ACHN (cell line): ENCODE measurements around the gene MGAT5B.

Source experiments
- DNase-seq: peaks from one replicate; pipeline ENCODE4 v3.0.0-alpha.2; 2015
- in situ Hi-C: cut with HindIII; loops from 2 replicates; pipeline ENCODE4 v1.10.0; 2017; ENCODE audit warnings: low sequenced_read_pairs, low pct_ligation_motif_present, low pct_unique_long_range_greater_than_20kb

The MGAT5B gene

DNA sequence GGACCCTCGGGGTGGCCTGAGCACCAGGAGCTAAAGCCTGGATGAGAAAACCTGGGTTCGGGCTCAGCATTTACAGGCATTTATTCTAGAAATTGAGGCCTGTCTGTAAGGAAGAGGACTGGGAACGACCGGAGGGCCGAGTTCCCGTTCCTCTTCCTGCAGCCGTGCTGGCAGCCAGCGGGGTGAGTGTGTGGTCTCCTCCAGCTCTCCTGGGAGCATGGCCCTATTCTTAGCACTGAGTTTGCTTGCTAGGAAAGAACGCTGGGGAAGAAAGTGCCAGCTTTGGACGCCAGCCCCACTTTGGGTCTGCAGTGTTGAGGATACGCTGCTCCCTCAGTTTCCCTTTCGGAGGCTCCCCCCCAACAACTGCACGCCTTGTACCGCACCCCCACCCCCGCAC is 49.6 kb downstream of the MGAT5B start:
- in situ Hi-C loops, result no loop called here
- DNase-seq, result no peak

DNA sequence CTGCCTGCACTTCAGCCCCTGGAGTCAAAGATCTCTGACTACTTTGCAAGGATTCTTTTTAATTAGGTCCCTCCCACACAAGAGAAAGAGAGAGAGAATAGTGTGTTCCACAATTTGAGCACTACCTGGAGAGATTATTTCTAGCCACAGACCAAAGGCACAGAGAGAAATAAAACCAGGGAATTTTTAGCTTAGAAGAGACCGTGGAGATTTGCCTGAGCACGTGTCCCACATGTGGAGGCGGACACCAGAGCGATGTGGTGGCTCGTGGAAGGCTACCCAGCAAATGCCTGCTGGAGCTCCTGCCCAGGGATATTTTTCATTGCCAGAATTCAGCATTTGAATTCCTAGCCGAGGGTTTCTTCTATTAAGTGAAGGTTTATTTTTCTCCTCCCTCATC is 50.6 kb downstream of the MGAT5B start:
- in situ Hi-C loops, result no loop called here
- DNase-seq, result no peak

DNA sequence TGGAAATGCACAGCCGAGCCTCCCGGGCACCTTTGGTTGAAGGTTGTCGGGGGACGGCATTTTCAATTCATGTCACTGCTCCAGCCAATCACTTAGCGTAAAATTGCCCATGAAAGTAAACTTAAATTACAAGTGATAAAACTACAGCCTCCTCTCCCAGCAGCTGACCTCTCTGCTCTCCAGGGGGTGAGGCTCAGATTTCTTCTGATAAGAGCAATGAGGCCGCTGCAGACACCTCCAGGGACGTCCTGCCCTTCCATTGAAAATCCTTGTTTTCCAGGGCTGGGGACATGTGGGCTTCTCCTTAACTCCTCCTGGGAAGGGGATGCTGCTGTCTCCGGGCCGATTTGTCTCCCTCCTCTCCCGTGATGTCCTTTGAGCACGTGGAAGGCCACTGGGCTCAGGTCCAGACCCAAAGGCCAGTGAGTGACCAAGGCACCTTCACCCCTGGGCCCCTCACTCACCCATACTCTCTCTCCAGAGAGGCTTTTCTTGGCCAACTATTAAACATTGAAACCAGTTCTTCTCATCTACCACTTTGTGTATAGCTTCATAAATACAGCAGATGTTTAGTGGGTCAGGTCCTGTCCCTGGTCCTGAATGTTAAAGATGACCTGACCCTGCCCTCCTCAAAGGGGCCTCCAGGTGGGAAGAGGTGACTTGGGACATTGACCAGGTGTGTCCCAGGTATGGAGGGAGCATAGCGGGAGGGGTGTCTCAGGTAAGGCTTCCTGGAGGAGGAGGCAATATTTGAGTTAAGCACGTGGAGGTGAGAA is 52.3 kb downstream of the MGAT5B start:
- in situ Hi-C loops, result no loop called here
- DNase-seq, result no peak

DNA sequence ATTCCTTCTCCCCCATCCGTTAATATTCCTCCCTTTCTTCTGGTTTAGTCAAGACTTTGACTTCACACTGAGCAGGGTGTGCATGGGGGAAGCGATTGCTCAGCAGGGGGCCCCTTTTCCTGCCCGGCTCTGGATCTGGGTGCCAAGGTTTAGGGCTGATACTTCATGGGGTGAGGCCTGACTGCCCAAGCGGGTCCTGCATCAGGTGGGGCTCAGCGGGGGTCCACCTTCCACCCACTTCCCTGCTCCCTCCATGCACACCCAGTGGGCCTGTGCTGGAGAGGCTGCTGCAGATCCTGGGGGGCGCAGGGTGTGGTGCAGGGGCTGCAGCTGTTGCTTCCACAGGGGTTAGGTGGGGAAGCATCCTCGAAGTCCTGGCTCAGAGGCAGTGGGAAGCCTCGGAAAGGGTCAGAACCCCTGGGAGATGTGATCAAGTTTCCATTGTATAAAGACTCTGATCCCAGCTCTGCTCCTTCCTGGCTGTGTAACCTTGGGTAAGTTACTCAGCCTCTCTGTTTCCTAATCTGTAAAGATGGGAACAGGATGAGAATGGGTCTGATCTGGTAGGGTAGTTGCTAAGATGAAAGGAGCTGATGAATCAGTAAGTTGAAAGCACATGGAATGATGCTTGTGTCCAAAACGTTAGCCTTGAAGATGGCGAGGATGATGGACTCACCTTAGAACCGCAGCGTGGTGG is 53.3 kb downstream of the MGAT5B start:
- no peak for DNase-seq
- in situ Hi-C loops, result no loop called here

DNA sequence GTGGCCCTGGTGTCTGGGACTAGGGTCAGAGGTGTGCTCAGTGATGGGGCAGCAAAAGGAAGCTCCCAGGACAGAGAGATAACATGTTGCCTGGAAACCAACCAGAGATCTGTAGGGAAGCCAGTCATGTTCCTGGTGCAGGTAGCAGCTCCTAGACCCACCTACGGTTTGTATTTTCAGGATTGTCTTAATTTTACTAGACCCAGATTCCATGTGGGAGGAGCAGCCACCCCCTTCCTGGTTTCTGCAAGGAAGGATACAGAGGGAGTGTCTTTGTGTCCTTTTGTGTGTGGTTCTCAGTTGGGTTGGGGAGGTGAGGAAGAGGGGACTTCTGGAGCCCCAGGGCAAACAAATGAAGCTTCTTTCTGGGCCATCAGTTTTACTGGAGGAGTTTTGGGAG is 53.9 kb downstream of the MGAT5B start:
- in situ Hi-C loops, result no loop called here
- no peak for DNase-seq

DNA sequence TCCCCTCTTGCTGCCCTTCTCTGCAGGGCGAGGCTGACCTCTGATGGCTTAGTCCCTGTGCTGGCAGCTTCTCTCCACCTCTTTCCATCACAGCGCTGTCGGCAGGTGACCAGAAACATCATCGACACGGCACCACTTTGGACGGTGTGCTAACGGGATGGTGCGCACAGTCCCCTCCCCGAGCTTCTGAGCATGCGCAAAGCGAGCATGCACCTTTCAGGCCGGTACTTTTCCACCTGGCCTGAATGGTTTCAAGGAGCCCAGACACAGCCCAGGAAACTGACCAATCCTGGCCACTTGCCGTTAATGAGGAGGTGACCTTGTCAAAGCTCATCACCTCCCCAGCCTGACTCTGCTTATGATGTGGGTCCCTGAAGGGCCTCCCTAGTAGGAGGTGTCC is 54.8 kb downstream of the MGAT5B start:
- in situ Hi-C loops, result no loop called here
- DNase-seq, result no peak

DNA sequence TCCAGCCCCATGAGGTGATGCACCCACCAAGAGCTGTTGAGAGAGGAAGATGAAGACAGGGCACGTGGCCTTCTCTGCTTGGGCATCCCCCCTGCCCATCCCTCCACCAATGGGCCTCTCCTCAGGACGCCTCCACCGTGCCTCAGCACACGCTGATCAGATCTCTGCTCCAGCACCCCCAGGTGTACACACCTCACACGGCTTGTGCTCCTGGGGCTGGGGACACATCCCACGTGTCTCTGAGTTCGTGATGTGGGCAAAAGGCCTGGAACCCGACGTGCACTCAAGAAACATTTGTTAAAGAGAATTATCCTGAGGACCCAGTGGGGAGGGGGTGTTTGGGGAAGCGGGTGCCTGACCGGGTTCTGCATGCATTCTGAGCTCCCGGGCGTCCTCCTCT is 55.3 kb downstream of the MGAT5B start:
- no peak for DNase-seq
- in situ Hi-C loops, result no loop called here

DNA sequence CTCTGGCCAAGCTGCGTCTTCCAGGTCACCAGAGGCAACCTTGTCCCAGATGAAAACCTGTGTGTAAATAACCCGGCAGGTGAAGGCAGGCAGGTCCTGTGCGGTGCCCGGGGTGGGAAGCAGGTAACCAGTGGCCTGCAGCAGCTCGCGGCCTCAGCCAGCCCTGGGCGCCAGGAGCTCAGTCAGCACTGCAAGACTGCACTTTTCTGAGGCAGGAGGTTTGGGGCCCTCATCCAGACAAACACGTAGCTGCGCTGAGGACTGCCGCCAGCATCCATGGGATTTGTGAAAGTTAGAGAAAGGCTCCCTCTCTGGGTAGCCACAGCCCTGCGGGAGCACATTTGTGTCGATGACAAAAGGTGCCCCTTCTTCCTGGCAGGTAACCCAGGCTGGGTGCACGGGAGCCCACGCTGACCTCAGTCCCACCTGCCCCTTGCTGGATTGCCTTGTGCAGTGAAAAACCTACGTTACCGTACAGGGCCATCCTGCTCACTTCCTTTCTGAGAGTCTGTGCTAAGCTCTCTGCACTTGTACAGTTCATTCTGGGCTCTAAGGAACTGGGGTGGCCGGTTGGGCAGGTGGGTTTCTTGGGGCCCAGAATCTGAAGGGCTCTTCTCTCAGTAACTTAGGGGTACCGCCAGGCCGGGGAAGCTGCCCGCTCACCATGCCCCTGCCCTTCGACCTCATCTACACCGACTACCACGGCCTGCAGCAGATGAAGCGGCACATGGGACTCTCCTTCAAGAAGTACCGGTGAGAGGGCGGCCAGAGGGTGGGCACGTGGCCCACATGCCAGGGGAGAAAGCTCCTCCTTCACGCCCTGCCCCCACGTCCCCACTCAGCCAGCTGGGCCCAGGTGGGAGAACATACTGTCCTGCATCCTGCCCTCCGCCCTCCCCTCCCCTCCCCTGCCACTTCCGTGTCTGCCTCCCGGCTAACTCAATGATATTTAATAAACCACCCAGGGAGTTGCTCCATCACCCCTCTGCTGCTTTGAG is 56.4 kb downstream of the MGAT5B start:
- in situ Hi-C loops, result no loop called here
- DNase-seq, result no peak

DNA sequence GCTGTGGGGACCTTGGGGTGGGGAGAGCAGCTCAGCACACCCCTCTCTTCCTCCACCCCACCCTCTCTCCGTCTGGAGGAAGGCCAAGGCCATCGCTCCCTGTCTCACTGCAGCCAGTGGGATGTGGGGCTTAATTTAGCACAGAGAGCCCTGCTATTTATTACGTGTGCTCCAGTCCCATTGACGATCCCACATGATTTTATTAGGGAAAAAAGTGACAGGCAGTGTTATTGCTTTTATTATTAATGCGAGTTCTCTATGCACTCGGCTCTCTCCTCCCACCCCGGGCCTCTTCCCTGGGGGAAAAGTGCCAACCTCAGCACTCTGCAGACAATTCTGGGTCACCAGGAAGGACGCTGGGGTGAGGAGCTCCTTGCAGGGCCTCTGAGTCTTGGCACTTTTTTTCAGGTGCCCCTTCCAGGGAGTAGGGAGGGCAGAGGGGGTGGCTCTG is 57.3 kb downstream of the MGAT5B start:
- in situ Hi-C loops, result no loop called here
- DNase-seq, result no peak

DNA sequence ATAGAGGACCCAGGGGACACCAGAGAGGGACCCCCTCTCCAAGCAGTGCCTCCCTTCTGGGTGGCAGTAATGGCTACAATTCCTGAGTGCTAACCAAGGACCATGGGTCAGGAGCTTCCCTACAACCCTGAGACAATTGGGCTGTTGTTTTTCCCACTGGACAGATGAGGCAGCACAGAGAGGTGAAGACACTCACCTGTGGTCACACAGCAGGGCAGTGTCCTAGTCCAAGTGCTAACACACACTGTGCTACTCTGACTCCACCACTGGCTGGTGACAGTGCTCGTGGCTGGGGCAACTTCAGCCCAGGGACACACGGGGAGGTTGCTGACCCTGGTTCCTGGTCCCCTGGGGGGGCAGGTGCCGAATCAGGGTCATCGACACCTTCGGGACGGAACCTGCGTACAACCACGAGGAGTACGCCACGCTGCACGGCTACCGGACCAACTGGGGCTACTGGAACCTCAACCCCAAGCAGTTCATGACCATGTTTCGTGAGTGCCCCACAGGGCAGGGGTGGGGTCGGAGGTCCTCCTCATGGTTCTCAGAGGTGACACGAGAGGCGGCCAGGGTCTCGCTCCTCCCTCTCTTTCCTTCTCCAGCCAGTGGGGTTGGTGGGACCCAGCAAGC is 58.1 kb downstream of the MGAT5B start:
- no peak for DNase-seq
- in situ Hi-C loops, result no loop called here

DNA sequence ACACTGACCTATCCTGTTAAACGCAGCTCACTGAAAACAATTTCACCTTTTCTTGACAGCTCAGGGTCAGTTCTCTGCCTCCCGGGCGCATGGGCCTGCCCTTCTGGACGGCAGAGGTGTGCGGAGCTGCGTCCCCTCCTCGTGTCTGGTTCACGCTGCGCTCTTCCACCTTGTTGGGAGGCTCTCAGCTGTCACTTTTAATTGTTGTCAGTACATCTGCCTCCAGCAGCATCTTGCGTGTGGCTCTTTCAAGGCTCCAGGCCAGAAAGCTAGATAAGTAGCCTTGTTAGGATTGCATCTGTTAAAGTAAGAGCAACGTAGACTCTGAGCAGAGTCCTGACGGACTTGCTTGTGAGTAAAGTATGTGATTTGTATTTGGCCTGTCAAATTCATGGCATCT is 59.4 kb downstream of the MGAT5B start:
- no peak for DNase-seq
- in situ Hi-C loops, result no loop called here

DNA sequence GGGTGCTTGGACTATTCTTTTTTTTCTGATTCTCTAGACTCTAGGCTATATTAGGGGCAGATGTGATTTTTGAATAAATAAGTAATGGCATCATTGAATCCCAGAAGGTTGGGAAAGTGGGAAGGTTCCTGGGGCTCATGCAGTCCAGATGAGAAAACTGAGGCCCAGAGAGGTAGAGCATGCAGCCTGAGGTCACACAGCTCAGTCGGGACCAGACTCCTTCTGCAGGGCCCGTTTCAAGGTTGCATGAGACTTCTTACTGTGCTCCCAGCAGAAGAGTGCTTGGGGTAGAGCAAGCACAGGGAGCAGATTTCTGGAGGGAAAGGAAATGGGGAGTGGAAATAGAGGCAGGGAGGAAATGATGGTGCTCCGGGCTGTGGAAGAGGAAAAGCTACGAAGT is 59.8 kb downstream of the MGAT5B start:
- DNase-seq, result no peak
- in situ Hi-C loops, result no loop called here

DNA sequence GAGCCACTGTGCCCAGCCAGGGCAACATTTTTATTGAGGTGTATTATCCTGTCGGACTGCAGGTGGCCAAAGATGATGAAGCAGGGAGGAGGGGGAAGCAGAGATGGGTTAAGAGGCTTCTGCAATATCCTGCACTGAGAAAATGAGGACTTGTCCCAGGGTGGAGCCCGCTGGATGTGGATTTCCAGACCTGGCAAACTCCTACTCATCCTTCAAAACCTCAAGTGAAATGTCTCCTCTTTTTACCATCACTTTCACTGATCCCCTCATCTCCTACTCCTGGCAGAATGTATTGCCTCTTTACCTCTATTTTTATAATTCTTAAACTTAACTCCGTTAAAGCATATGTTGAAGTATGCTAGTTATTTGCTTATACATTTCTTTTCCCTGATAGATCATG is 60.9 kb downstream of the MGAT5B start:
- DNase-seq, result no peak
- in situ Hi-C loops, result no loop called here

DNA sequence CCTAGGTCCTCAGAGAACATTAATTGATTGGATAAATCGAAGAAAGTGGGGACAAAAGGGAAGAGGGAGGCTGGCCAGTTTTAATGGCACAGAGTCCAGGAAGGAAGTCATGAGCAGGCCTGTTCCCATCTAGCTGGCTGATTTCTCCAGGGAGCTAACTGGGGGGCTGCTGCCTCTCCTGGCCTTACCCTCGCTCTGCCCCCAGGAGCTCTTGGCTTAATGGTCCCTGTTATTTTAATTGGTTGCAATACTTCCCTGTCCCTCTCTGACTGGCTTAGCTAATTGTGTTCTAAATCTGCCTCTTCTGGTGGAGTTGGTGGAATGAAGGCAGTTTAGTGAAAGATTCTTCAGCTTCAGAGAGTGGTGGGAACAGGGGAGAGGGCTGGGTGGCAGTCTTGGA is 61.4 kb downstream of the MGAT5B start:
- in situ Hi-C loops, result no loop called here
- no peak for DNase-seq

DNA sequence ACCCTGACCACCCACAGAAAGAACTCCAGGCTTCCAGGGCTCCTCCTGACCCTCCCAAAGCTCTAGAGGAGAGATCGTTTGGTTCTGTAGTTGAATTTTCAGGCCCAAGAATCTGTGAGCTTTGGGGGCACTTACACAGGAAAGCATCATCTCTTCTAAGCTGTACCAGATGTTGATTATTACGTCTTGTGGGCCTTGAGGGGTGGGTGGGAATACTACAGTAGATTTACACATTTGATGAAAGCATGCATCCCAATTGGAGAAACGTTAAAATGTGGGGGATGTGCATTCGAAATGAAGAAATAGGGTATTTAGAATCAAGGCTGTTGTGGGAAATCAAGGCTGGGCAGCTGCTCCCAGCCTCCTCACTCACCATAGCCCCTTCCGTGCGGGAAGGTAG is 61.9 kb downstream of the MGAT5B start:
- no peak for DNase-seq
- in situ Hi-C loops, result no loop called here

DNA sequence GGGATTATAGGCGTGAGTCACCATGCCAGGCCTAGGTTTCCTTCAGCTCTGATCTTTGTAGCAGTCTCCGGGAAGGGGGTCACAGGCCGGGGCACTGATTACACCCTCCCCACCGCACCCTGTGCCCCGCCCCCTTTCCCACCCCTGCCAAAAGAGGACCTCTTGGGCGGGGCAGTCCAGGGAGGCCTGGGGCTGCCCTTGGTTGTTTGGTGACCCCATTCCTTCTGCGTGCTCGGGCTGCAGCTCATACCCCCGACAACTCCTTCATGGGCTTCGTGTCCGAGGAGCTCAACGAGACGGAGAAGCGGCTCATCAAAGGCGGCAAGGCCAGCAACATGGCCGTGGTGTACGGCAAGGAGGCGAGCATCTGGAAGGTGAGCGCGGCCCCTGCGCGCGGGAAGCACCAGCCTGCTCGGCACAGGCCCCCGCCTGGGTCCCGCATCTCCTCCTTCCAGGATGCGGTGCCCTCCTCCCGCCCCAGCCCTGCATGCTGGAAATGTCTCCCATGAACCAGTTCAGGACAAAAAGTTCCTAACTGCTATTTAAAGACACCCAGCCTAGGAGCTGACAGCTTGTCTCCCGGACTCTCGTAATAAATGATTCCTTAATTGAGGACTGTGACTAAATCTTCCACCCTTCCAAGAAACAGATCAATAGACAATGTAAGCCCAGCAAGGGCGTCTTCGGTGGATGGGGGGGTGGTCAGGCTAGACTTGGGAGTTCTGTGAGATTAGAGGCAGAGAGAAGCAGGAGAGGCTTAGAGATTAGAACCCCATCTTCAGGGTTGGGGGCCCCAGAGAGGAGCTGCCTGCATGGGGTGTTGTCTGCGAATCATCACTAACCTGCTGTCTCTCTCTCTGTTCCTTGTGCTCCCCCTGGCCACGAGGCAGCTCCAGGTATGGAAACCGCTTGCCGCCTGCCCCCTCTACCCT is 64.5 kb downstream of the MGAT5B start:
- in situ Hi-C loops, result no loop called here
- DNase-seq, result no peak

DNA sequence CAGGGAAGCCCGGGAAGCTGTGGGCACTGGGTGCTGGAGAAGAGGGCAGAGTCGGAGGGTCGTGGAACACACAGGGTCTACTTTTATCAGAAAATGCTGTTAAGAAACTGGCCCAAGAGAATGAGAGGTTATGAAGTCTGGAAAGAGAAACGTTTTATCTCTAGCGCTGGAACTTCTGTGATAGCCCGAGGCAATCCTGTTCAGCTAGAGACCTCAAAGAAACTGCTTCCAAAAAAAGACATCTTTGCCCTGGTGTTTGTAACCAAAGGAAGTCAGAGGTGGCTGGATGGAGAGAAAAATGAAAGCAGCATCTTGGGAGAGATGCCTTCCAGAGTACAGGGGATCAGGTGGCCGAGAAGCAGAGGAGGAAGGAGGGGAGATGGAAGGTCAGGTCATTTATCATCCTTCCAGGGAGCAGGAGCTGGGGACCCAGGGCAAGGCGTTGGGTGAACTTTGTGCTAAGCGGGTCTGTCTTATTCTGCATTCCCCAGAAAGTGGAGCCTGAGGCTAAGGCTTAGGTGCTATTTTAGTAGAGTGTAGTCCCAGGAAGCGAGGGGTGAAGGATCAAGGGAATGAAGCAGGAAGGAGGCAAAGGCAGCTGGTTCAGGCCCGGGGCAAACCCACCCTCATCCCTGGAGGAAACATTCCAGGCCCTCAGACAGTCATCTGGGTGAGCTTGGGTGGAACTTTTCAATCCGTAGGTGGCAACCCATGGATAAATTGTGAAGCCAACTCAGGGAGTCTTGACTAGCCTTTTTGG is 66.5 kb downstream of the MGAT5B start:
- no peak for DNase-seq
- in situ Hi-C loops, result no loop called here
